ENCODE data around the gene PTPRS.
"Not testable (repeated sequence)": the region's sequence is repeated elsewhere in the genome, so short reads cannot be mapped to it uniquely, and the experiment has no call there.

PTPRS gene

GRCh38 chr19:5333581-5334365 is 6.8 kb downstream of the PTPRS start:
- no peak for DNase-seq
- TF ChIP-seq GATA1 (IDR thresholded peaks at IDR 0.05; ENCODE audit: low read depth, low read length) (no peak), POLR2A (IDR thresholded peaks at IDR 0.05; ENCODE audit: low read length) (no peak)

- TF ChIP-seq GATA1 (IDR thresholded peaks at IDR 0.05; ENCODE audit: low read depth, low read length) (no peak), POLR2A (IDR thresholded peaks at IDR 0.05; ENCODE audit: low read length) (no peak)
- no peak for DNase-seq
Measured at GRCh38 chr19:5332501-5332900, 8.1 kb downstream of the PTPRS start.

- TF ChIP-seq GATA1 (IDR thresholded peaks at IDR 0.05; ENCODE audit: low read depth, low read length) (no peak), POLR2A (IDR thresholded peaks at IDR 0.05; ENCODE audit: low read length) (no peak)
- no peak for DNase-seq
Measured at GRCh38 chr19:5331790-5332189, 8.8 kb downstream of the PTPRS start.

GRCh38 chr19:5330307-5330720 is 10.3 kb downstream of the PTPRS start:
- TF ChIP-seq GATA1 (IDR thresholded peaks at IDR 0.05; ENCODE audit: low read depth, low read length) (no peak), POLR2A (IDR thresholded peaks at IDR 0.05; ENCODE audit: low read length) (no peak)
- no peak for DNase-seq

- no peak for DNase-seq
- no peak for TF ChIP-seq GATA1 (IDR thresholded peaks at IDR 0.05; ENCODE audit: low read depth, low read length)
- no peak for TF ChIP-seq POLR2A (IDR thresholded peaks at IDR 0.05; ENCODE audit: low read length)
Measured at GRCh38 chr19:5329141-5329540, 11.5 kb downstream of the PTPRS start.

GRCh38 chr19:5328407-5328806 is 12.2 kb downstream of the PTPRS start:
- DNase-seq, result not testable (repeated sequence)

GRCh38 chr19:5326986-5327623 is 13.5 kb downstream of the PTPRS start:
- no peak for DNase-seq
- no peak for TF ChIP-seq GATA1 (IDR thresholded peaks at IDR 0.05; ENCODE audit: low read depth, low read length)
- TF ChIP-seq POLR2A (IDR thresholded peaks at IDR 0.05; ENCODE audit: low read length), result no peak

GRCh38 chr19:5326545-5326944 is 14.1 kb downstream of the PTPRS start:
- no peak for DNase-seq
- TF ChIP-seq POLR2A (IDR thresholded peaks at IDR 0.05; ENCODE audit: low read length), result no peak
- no peak for TF ChIP-seq GATA1 (IDR thresholded peaks at IDR 0.05; ENCODE audit: low read depth, low read length)

- DNase-seq, result no peak
- TF ChIP-seq GATA1 (IDR thresholded peaks at IDR 0.05; ENCODE audit: low read depth, low read length) (no peak), POLR2A (IDR thresholded peaks at IDR 0.05; ENCODE audit: low read length) (no peak)
Measured at GRCh38 chr19:5324947-5325346, 15.7 kb downstream of the PTPRS start.

- DNase-seq, result no peak
- TF ChIP-seq GATA1 (IDR thresholded peaks at IDR 0.05; ENCODE audit: low read depth, low read length) (no peak), POLR2A (IDR thresholded peaks at IDR 0.05; ENCODE audit: low read length) (no peak)
Measured at GRCh38 chr19:5323475-5323811, 17.2 kb downstream of the PTPRS start.

- no peak for TF ChIP-seq GATA1 (IDR thresholded peaks at IDR 0.05; ENCODE audit: low read depth, low read length)
- no peak for TF ChIP-seq POLR2A (IDR thresholded peaks at IDR 0.05; ENCODE audit: low read length)
- no peak for DNase-seq
Measured at GRCh38 chr19:5321851-5322681, 18.5 kb downstream of the PTPRS start.

- no peak for TF ChIP-seq POLR2A (IDR thresholded peaks at IDR 0.05; ENCODE audit: low read length)
- TF ChIP-seq GATA1 (IDR thresholded peaks at IDR 0.05; ENCODE audit: low read depth, low read length), result no peak
Measured at GRCh38 chr19:5321066-5321642, 19.5 kb downstream of the PTPRS start.

GRCh38 chr19:5319516-5319915 is 21.1 kb downstream of the PTPRS start:
- DNase-seq, result no peak
- TF ChIP-seq GATA1 (IDR thresholded peaks at IDR 0.05; ENCODE audit: low read depth, low read length), result no peak
- no peak for TF ChIP-seq POLR2A (IDR thresholded peaks at IDR 0.05; ENCODE audit: low read length)

More at GRCh38 chr19:5321066-5321642, 19.5 kb downstream of the PTPRS start:
- DNase-seq, result no peak

- TF ChIP-seq POLR2A (IDR thresholded peaks at IDR 0.05; ENCODE audit: low read length) (no peak), GATA1 (IDR thresholded peaks at IDR 0.05; ENCODE audit: low read depth, low read length) (no peak)
- DNase-seq, result no peak
Measured at GRCh38 chr19:5318306-5318705, 22.3 kb downstream of the PTPRS start.
